IMR-90 (cell line): Measurements from ENCODE around the gene TOR3A. TPM values are rescaled to one million over a fixed set of nuclear protein-coding genes. Genes with fewer than 3 reads are reported as not detected.

Experiments used
- ATAC-seq: fragments of 200-7000 bp; cut with Tn5 transposase; 2 replicates; pipeline ENCODE4 v1.9.1; 2020; ENCODE audit warnings: low read depth, mild to moderate bottlenecking, moderate library complexity
- BruUV-seq: library from RNA; stranded (reverse); fragments of 400-500 nt; replicated peaks from 2 replicates; lab custom pipeline; 2021; lab: Mats Ljungman, UMichigan
- CTCF ChIA-PET: fragments of 300-600 bp; formaldehyde crosslinking; extraction: SDS; loops from one replicate; lab custom pipeline; 2021; ENCODE audit warnings: antibody characterized with exemption; lab: Yijun Ruan, JAX
- POLR2A ChIA-PET: fragments of 300-600 bp; sonication (Branson Sonifier 250); formaldehyde crosslinking; loops from one replicate; lab custom pipeline; 2022; ENCODE audit warnings: antibody characterized with exemption; ENCODE audit not compliant: unreplicated experiment; lab: Charles Lee
- DNase-seq: peaks from one replicate; pipeline ENCODE4 v3.0.0; 2013
- H2AFZ ChIP-seq: replicated peaks from 2 replicates; pipeline ENCODE3; 2013; ENCODE audit warnings: low read length, mild to moderate bottlenecking; ENCODE audit not compliant: poor library complexity
- H2AK5ac ChIP-seq: 2 replicates; pipeline ENCODE4 v1.6.1; 2013; ENCODE audit warnings: low read depth, low read length, inconsistent platforms
- H2AK9ac ChIP-seq: replicated peaks from 2 replicates; pipeline ENCODE3; 2013; ENCODE audit warnings: mild to moderate bottlenecking, low read depth, low read length, moderate library complexity; ENCODE audit not compliant: poor library complexity
- H2BK120ac ChIP-seq: 2 replicates; pipeline ENCODE4 v1.6.1; 2013; ENCODE audit warnings: low read depth, low read length, inconsistent platforms
- H2BK15ac ChIP-seq: 3 replicates; pipeline ENCODE4 v1.6.1; 2013; ENCODE audit warnings: low read depth, low read length, inconsistent platforms
- H2BK20ac ChIP-seq: 2 replicates; pipeline ENCODE4 v1.6.1; 2013; ENCODE audit warnings: low read depth, mild to moderate bottlenecking, inconsistent platforms, low read length, moderate library complexity
- H2BK5ac ChIP-seq: 2 replicates; pipeline ENCODE4 v1.6.1; 2013; ENCODE audit warnings: mild to moderate bottlenecking, low read depth, low read length, inconsistent platforms; ENCODE audit not compliant: poor library complexity, severe bottlenecking
- H3K14ac ChIP-seq: replicated peaks from 2 replicates; pipeline ENCODE4 v1.6.1; 2013; ENCODE audit warnings: low read depth, low read length, inconsistent platforms
- H3K18ac ChIP-seq: 2 replicates; pipeline ENCODE4 v1.6.1; 2013; ENCODE audit warnings: low read depth, low read length, control low read depth
- H3K23ac ChIP-seq: 2 replicates; pipeline ENCODE4 v1.6.1; 2013; ENCODE audit warnings: low read depth, low read length, inconsistent platforms
- H3K27ac ChIP-seq: 2 replicates; pipeline ENCODE4 v1.5.1; 2013; ENCODE audit warnings: mild to moderate bottlenecking, control low read depth, low read length; ENCODE audit not compliant: insufficient read depth
- H3K27me3 ChIP-seq: 2 replicates; pipeline ENCODE4 v1.6.1; 2013; ENCODE audit warnings: low read length; ENCODE audit not compliant: control insufficient read depth, insufficient read depth
- H3K36me3 ChIP-seq: 2 replicates; pipeline ENCODE4 v1.6.1; 2013; ENCODE audit warnings: low read length, mixed read lengths; ENCODE audit not compliant: control insufficient read depth, insufficient read depth
- H3K4ac ChIP-seq: 2 replicates; pipeline ENCODE4 v1.6.1; 2013; ENCODE audit warnings: low read depth, low read length, inconsistent platforms
- H3K4me1 ChIP-seq: 2 replicates; pipeline ENCODE4 v1.6.1; 2013; ENCODE audit warnings: low read length, mixed read lengths; ENCODE audit not compliant: control insufficient read depth, insufficient read depth
- H3K4me2 ChIP-seq: 2 replicates; pipeline ENCODE4 v1.6.1; 2013; ENCODE audit warnings: low read depth, mild to moderate bottlenecking, control low read depth, low read length, moderate library complexity
- H3K4me3 ChIP-seq: 2 replicates; pipeline ENCODE4 v1.5.1; 2013; ENCODE audit warnings: low read depth, mild to moderate bottlenecking, control low read depth, low read length, moderate library complexity; ENCODE audit not compliant: insufficient read depth
- H3K56ac ChIP-seq: 2 replicates; pipeline ENCODE4 v1.6.1; 2013; ENCODE audit warnings: low read length, inconsistent platforms; ENCODE audit not compliant: insufficient read depth; ENCODE audit errors: extremely low read depth
- H3K79me1 ChIP-seq, 2 experiments: 2 replicates each; pipeline ENCODE4 v1.6.1; 2013; ENCODE audit warnings: low read length in 2 of 2, inconsistent platforms in 1 of 2, low read depth in 1 of 2
- H3K9ac ChIP-seq: 2 replicates; pipeline ENCODE4 v1.6.1; 2013; ENCODE audit warnings: low read depth, low read length, control low read depth
- H3K9me1 ChIP-seq: 2 replicates; pipeline ENCODE4 v1.6.1; 2013; ENCODE audit warnings: low read length, inconsistent platforms; ENCODE audit not compliant: insufficient read depth
- H3K9me3 ChIP-seq: 2 replicates; pipeline ENCODE4 v1.6.1; 2013; ENCODE audit warnings: low read length; ENCODE audit not compliant: control insufficient read depth, insufficient read depth
- H4K20me1 ChIP-seq: 2 replicates; pipeline ENCODE4 v1.6.1; 2013; ENCODE audit warnings: low read length, inconsistent platforms; ENCODE audit not compliant: insufficient read depth
- H4K5ac ChIP-seq: 2 replicates; pipeline ENCODE4 v1.6.1; 2013; ENCODE audit warnings: mild to moderate bottlenecking, low read depth, low read length, control low read depth
- H4K8ac ChIP-seq, 2 experiments: 2 replicates each; pipeline ENCODE4 v1.6.1; 2013; ENCODE audit warnings: low read depth in 2 of 2, low read length in 2 of 2, control low read depth in 1 of 2, inconsistent platforms in 1 of 2
- H4K91ac ChIP-seq: 2 replicates; pipeline ENCODE4 v1.6.1; 2013; ENCODE audit warnings: low read depth, low read length, inconsistent platforms; ENCODE audit not compliant: insufficient read depth
- BHLHE40 ChIP-seq: fragments of 150-350 bp; IDR thresholded peaks from 2 replicates; pipeline ENCODE4 v1.6.1; 2016; ENCODE audit warnings: mild to moderate bottlenecking, low read depth, low read length
- CEBPB ChIP-seq: IDR thresholded peaks from 2 replicates; pipeline ENCODE4 v1.6.1; 2012; ENCODE audit warnings: low read depth, low read length, improper control_type of control experiment
- CHD1 ChIP-seq: IDR thresholded peaks from 2 replicates; pipeline ENCODE4 v1.6.1; 2012; ENCODE audit warnings: low read depth, low read length, improper control_type of control experiment
- CTCF ChIP-seq: conservative IDR thresholded peaks from 2 replicates; pipeline ENCODE4 v1.5.1; 2012; ENCODE audit warnings: mild to moderate bottlenecking, low read depth, low read length, improper control_type of control experiment
- ELK1 ChIP-seq: fragments of 150-350 bp; IDR thresholded peaks from 2 replicates; pipeline ENCODE4 v1.6.1; 2016; ENCODE audit warnings: low read depth, mild to moderate bottlenecking, low read length, moderate library complexity, borderline replicate concordance
- FOS ChIP-seq: fragments of 150-350 bp; IDR thresholded peaks from 2 replicates; pipeline ENCODE4 v1.6.1; 2016; ENCODE audit warnings: low read depth, low read length
- MAFK ChIP-seq: IDR thresholded peaks from 2 replicates; pipeline ENCODE4 v1.6.1; 2012; ENCODE audit warnings: low read depth, low read length, improper control_type of control experiment
- MXI1 ChIP-seq: IDR thresholded peaks from 2 replicates; pipeline ENCODE4 v1.6.1; 2012; ENCODE audit warnings: low read depth, mild to moderate bottlenecking, low read length, moderate library complexity, borderline replicate concordance
- NFE2L2 ChIP-seq: fragments of 150-350 bp; IDR thresholded peaks from 2 replicates; pipeline ENCODE4 v1.6.1; 2016; ENCODE audit warnings: low read depth, mild to moderate bottlenecking, low read length
- RAD21 ChIP-seq: IDR thresholded peaks from 2 replicates; pipeline ENCODE4 v1.6.1; 2012; ENCODE audit warnings: low read length, improper control_type of control experiment
- RCOR1 ChIP-seq: IDR thresholded peaks from 2 replicates; pipeline ENCODE4 v1.6.1; 2012; ENCODE audit warnings: mild to moderate bottlenecking, low read length, improper control_type of control experiment; ENCODE audit not compliant: insufficient replicate concordance
- SMC3 ChIP-seq: fragments of 150-350 bp; IDR thresholded peaks from 2 replicates; pipeline ENCODE4 v1.6.1; 2016; ENCODE audit warnings: low read depth, mild to moderate bottlenecking, antibody characterized with exemption, low read length, moderate library complexity
- USF2 ChIP-seq: fragments of 150-350 bp; IDR thresholded peaks from 2 replicates; pipeline ENCODE4 v1.6.1; 2017; ENCODE audit warnings: mild to moderate bottlenecking, antibody characterized with exemption, low read length, low read depth
- WGBS, 2 experiments: methylation state at CpG; one replicate each; pipeline versions ENCODE4 v1.1.5 to v1.1.7; 2013; ENCODE audit warnings: missing lambda C conversion rate in 2 of 2; ENCODE audit not compliant: insufficient read length in 1 of 2; ENCODE audit errors: extremely low coverage in 2 of 2; 5-methylcytosine and 5-hydroxymethylcytosine counted together
- dilution Hi-C: fragments of 300-500 bp; cut with HindIII; formaldehyde crosslinking; loops from one replicate; pipeline ENCODE4 v1.14.3; 2018; ENCODE audit warnings: low sequenced_read_pairs; ENCODE audit not compliant: unreplicated experiment
- in situ Hi-C: fragments of 300-500 bp; cut with MboI; formaldehyde crosslinking; loops from 3 replicates; pipeline ENCODE4 v1.14.3; 2019; ENCODE audit warnings: low sequenced_read_pairs, inconsistent platforms, mixed read lengths
- intact Hi-C: fragments of 100-400 bp; cut with micrococcal nuclease; formaldehyde crosslinking; loops from 2 replicates; pipeline ENCODE4 v1.10.0; 2022
- polyA plus RNA-seq, 3 experiments: library from polyadenylated mRNA; depleted of rRNA; stranded (reverse); fragments of >200 nt; gene quantifications; 2 replicates each; pipeline ENCODE4 v1.2.3, GENCODE V29; 2012; ENCODE audit warnings: low replicate concordance in 1 of 3
- total RNA-seq: library from RNA; depleted of rRNA; stranded (reverse); fragments of >200 nt; gene quantifications from 2 replicates; pipeline ENCODE4 v1.2.3, GENCODE V29; 2012

Gene TOR3A
- total and polyA plus RNA-seq, 2 of the 4 experiments (the other 2 are of a cell fraction), result 16.8 to 22.2 TPM

GRCh38 chr1:179101566-179101965 lies 19.7 kb downstream of the TOR3A start:
- ATAC-seq (no peak), DNase-seq (no peak)
- ChIA-PET POLR2A (no interaction called here), CTCF (interaction anchor here (1.4 kb wide), 1 partner anchor 74 kb away, joined by 3 read pairs; no protein-coding TSS in a partner anchor)
- Histone ChIP-seq H3K4me1 (peaks cover 2% of the 10 kb centered on the region), H3K9ac (no peak overlapping the region), H3K4me3 (no peak overlapping the region), H4K91ac (no peak overlapping the region), H2AK9ac (no peak overlapping the region), H3K56ac (no peak overlapping the region), H3K27me3 (no peaks in the 10 kb centered on the region), H3K36me3 (peaks cover 21% of the 10 kb centered on the region), H2BK15ac (no peak overlapping the region), H4K5ac (no peak overlapping the region), H3K4me2 (no peak overlapping the region), H4K8ac (peak overlapping the region in 1 of 2 experiments; percentile 9; a peak in 1 of 4 replicates), H2BK20ac (no peak overlapping the region), H2BK5ac (no peak overlapping the region), H2AFZ (no peak overlapping the region), H3K9me1 (peaks cover 7% of the 10 kb centered on the region), H3K27ac (no peak overlapping the region), H3K79me1 (peaks cover 30 to 65% of the 10 kb centered on the region in 2 experiments), H2AK5ac (no peak overlapping the region), H4K20me1 (peaks cover 20% of the 10 kb centered on the region; the same call in 1 of the 2 replicates), H2BK120ac (no peak overlapping the region), H3K14ac (no peak overlapping the region), H3K18ac (no peak overlapping the region), H3K4ac (no peak overlapping the region), H3K9me3 (no peaks in the 10 kb centered on the region), H3K23ac (no peak overlapping the region)
- in situ Hi-C loops, result no loop called here
- intact Hi-C loops, result no loop called here
- whole genome bisulfite sequencing, 2 experiments, result no CpG with 5 or more reads among the region's 4 CpGs
- dilution Hi-C loops, result no loop called here
- TF ChIP-seq NFE2L2 (no peak), ELK1 (no peak), FOS (no peak), CHD1 (no peak), CEBPB (no peak), SMC3 (no peak), RAD21 (no peak), CTCF (no peak), USF2 (no peak), BHLHE40 (no peak), MXI1 (no peak), MAFK (no peak), RCOR1 (no peak)
- no TSS peak for BruUV-seq
